G401 (cell line): ENCODE measurements around the gene GNB2. TPM values are rescaled to one million over a fixed set of nuclear protein-coding genes. Genes with fewer than 3 reads are reported as not detected.
"Not testable (repeated sequence)": the region's sequence is repeated elsewhere in the genome, so short reads cannot be mapped to it uniquely, and the experiment has no call there.

ENCODE experiments used
- DNase-seq: peaks from one replicate; pipeline ENCODE4 v3.0.0-alpha.2; 2015; ENCODE audit warnings: low spot score
- in situ Hi-C: cut with HindIII; loops from 2 replicates; pipeline ENCODE4 v1.10.0; 2016; ENCODE audit warnings: low sequenced_read_pairs, mixed read lengths
- total RNA-seq: library from RNA; depleted of rRNA; stranded (reverse); fragments of >200 nt; shearing (Covaris generic); gene quantifications from 2 replicates; pipeline ENCODE4 v1.2.3, GENCODE V29; 2014; rRNA removed

GNB2 gene
- total RNA-seq, 1 experiment from 2014 or later: 241 TPM

DNA sequence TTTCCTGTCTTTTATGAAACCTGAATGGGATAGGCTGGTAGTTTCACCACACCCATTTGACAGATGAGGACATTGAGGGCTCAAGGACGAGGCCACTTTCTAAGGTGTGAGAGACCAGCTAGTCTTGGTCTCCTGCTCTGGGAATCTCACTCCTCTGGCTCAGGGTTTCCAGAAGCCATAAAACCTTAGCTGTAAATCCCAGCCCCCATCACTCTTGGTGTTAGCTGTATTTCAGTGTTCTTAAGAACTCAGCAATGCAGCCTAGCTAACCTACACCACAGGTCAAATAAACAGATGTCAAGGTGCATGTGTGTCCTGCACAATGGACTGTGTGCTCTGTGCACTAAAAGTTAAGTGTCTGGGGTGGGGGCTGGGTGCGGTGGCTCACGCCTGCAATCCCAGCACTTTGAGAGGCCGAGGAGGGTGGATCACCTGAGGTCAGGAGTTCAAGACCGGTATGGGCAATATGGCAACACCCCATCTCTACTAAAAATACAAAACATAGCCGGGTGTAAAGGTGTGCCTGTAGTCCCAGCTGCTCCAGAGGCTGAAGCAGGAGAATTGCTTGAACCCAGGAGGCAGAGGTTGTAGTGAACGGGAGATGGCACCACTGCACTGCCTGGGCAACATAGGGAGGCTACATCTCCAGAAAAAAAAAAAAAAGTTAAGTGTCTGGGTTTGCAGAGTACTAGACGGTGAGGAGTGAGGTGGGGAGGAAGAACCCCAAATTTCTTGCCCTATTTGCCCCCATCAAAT is 46.2 kb downstream of the GNB2 start:
- DNase-seq: no peak
- in situ Hi-C loops: no loop called here

DNA sequence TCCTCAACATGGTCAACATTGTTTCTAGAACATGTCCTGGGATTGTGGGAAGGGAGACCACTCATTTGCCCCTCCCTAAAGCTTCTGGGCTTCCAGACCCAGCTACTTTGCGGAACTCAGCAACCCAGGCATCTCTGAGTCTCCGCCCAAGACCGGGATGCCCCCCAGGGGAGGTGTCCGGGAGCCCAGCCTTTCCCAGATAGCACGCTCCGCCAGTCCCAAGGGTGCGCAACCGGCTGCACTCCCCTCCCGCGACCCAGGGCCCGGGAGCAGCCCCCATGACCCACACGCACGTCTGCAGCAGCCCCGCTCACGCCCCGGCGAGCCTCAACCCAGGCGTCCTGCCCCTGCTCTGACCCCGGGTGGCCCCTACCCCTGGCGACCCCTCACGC is 46.7 kb downstream of the GNB2 start, which contains the start of gene EPO:
Gene EPO, plus strand, starts transcription at position 190 of the 392 bp plus-strand sequence. CDS start 513 bp downstream, outside the sequence.
- no peak for DNase-seq
- in situ Hi-C loops: no loop called here

- in situ Hi-C loops: no loop called here
- no peak for DNase-seq
Measured at GRCh38 chr7:100720671-100721504, 47.3 kb downstream of the GNB2 start.

DNA sequence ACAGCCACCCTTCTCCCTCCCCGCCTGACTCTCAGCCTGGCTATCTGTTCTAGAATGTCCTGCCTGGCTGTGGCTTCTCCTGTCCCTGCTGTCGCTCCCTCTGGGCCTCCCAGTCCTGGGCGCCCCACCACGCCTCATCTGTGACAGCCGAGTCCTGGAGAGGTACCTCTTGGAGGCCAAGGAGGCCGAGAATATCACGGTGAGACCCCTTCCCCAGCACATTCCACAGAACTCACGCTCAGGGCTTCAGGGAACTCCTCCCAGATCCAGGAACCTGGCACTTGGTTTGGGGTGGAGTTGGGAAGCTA is 47.9 kb downstream of the GNB2 start:
- no peak for DNase-seq
- in situ Hi-C loops: no loop called here

DNA sequence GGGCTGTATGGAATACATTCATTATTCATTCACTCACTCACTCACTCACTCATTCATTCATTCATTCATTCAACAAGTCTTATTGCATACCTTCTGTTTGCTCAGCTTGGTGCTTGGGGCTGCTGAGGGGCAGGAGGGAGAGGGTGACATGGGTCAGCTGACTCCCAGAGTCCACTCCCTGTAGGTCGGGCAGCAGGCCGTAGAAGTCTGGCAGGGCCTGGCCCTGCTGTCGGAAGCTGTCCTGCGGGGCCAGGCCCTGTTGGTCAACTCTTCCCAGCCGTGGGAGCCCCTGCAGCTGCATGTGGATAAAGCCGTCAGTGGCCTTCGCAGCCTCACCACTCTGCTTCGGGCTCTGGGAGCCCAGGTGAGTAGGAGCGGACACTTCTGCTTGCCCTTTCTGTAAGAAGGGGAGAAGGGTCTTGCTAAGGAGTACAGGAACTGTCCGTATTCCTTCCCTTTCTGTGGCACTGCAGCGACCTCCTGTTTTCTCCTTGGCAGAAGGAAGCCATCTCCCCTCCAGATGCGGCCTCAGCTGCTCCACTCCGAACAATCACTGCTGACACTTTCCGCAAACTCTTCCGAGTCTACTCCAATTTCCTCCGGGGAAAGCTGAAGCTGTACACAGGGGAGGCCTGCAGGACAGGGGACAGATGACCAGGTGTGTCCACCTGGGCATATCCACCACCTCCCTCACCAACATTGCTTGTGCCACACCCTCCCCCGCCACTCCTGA is 49.1 kb downstream of the GNB2 start:
- DNase-seq: no peak
- in situ Hi-C loops: no loop called here

GRCh38 chr7:100723732-100724275 is 50.3 kb downstream of the GNB2 start:
- in situ Hi-C loops: no loop called here
- DNase-seq: no peak

GRCh38 chr7:100724364-100724763 is 50.8 kb downstream of the GNB2 start:
- in situ Hi-C loops, DNase-seq: not testable (repeated sequence)

- in situ Hi-C loops: no loop called here
- no peak for DNase-seq
Measured at GRCh38 chr7:100726996-100727761, 53.6 kb downstream of the GNB2 start.

DNA sequence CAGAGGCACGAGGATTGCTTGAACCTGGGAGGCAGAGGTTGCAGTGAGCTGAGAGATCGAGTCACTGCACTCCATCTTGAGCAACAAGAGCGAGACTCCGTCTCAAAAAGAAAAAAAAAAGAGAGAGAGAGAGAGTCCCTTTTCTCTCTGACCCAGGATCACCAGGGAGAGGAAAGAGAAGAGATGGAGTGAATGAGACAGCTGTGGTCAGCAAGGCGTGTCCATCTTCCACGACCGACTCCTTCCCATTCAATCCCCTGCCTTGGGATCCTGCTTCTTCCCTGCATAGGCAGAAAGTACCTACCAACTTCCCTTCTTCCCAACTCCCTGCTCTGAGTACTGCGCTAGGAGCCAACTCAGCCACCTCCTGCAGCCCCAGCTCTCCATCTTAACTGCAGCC is 54.7 kb downstream of the GNB2 start:
- DNase-seq: no peak
- in situ Hi-C loops: no loop called here

Other genes with a start within 250 kb of the GNB2 start
- gene ZCWPW1, start 245.0 kb upstream of the GNB2 start, total RNA-seq: 0.54 and 0.62 TPM in 2 replicates
- gene MEPCE, start 243.9 kb upstream of the GNB2 start, total RNA-seq: 42.5 and 57.7 TPM in 2 replicates
- gene PPP1R35, start 237.2 kb upstream of the GNB2 start, total RNA-seq: 56.1 and 59.4 TPM in 2 replicates
- not detected in 2 replicates for gene SPACDR, start 209.5 kb upstream of the GNB2 start, total RNA-seq
- gene TSC22D4, start 194.5 kb upstream of the GNB2 start, total RNA-seq: 80.1 and 118 TPM in 2 replicates
- gene NYAP1, start 189.8 kb upstream of the GNB2 start, total RNA-seq: 17.3 and 23.0 TPM in 2 replicates
- gene AGFG2, start 134.5 kb upstream of the GNB2 start, total RNA-seq: 42.3 and 47.0 TPM in 2 replicates
- gene SAP25, start 99.8 kb upstream of the GNB2 start, total RNA-seq: not detected in 2 replicates
- 6.5 and 12.1 TPM in 2 replicates for gene LRCH4, start 87.6 kb upstream of the GNB2 start, total RNA-seq
- gene FBXO24, start 87.4 kb upstream of the GNB2 start, total RNA-seq: 0.78 TPM in 1 of 2 replicates, not detected in the other
- gene PCOLCE, start 71.4 kb upstream of the GNB2 start, total RNA-seq: 72.9 and 82.8 TPM in 2 replicates
- 12.9 and 52.9 TPM in 2 replicates for gene MOSPD3, start 61.2 kb upstream of the GNB2 start, total RNA-seq
- gene TFR2, start 32.2 kb upstream of the GNB2 start, total RNA-seq: 1.1 and 1.7 TPM in 2 replicates
- gene ACTL6B, start 17.3 kb upstream of the GNB2 start, total RNA-seq: 0.14 TPM in 1 of 2 replicates, not detected in the other
- 20.6 and 28.1 TPM in 2 replicates for gene GIGYF1, start 20.5 kb downstream of the GNB2 start, total RNA-seq
- gene POP7, start 32.4 kb downstream of the GNB2 start, total RNA-seq: 116 and 136 TPM in 2 replicates
- gene EPO, start 46.7 kb downstream of the GNB2 start, total RNA-seq: not detected in 2 replicates
- gene ZAN, start 59.9 kb downstream of the GNB2 start, total RNA-seq: not detected in 2 replicates
- gene EPHB4, start 153.8 kb downstream of the GNB2 start, total RNA-seq: 86.6 and 107 TPM in 2 replicates
- 15.8 and 25.8 TPM in 2 replicates for gene SLC12A9, start 179.0 kb downstream of the GNB2 start, total RNA-seq
- 360 and 395 TPM in 2 replicates for gene TRIP6, start 193.6 kb downstream of the GNB2 start, total RNA-seq
- 92.2 and 134 TPM in 2 replicates for gene SRRT, start 201.4 kb downstream of the GNB2 start, total RNA-seq
- gene UFSP1, start 216.0 kb downstream of the GNB2 start, total RNA-seq: 2.5 and 3.6 TPM in 2 replicates
- 3.6 and 5.0 TPM in 2 replicates for gene ACHE, start 222.1 kb downstream of the GNB2 start, total RNA-seq